SU-DHL-6 (cell line): ENCODE results near the gene ZBTB16.

ENCODE experiments used
- H2AFZ ChIP-seq: fragments of 200-600 bp; sonication (generic); 2 replicates; pipeline ENCODE4 v1.6.1; 2014; ENCODE audit warnings: low read depth, mild to moderate bottlenecking, moderate library complexity, mixed read lengths, antibody characterized with exemption, low read length; ENCODE audit not compliant: severe bottlenecking
- H3F3A ChIP-seq: fragments of 200-600 bp; shearing (Covaris generic); 2 replicates; pipeline ENCODE4 v1.6.0; 2016; ENCODE audit warnings: antibody characterized with exemption, mild to moderate bottlenecking; ENCODE audit not compliant: insufficient read depth
- H3K27ac ChIP-seq: fragments of 200-600 bp; sonication (generic); 2 replicates; pipeline ENCODE4 v1.5.1; 2016; ENCODE audit warnings: low read depth, mild to moderate bottlenecking, low read length, moderate library complexity, mixed read lengths
- H3K27me3 ChIP-seq: fragments of 200-600 bp; sonication (generic), shearing (Covaris generic); 2 replicates; pipeline ENCODE4 v1.6.0; 2014; ENCODE audit warnings: mild to moderate bottlenecking, low read length
- H3K36me3 ChIP-seq: fragments of 200-600 bp; sonication (generic); 2 replicates; pipeline ENCODE4 v1.6.1; 2014; ENCODE audit warnings: mild to moderate bottlenecking, low read length, mixed read lengths
- H3K4me2 ChIP-seq: fragments of 300-600, 200-600 bp; shearing (Covaris generic), sonication (generic); 2 replicates; pipeline ENCODE4 v1.6.0; 2014; ENCODE audit warnings: low read length, low read depth, mild to moderate bottlenecking; ENCODE audit not compliant: poor library complexity, severe bottlenecking
- H3K4me3 ChIP-seq: fragments of 200-600 bp; sonication (generic); 2 replicates; pipeline ENCODE4 v1.5.1; 2014; ENCODE audit warnings: antibody characterized with exemption, low read length, mild to moderate bottlenecking, mixed read lengths; ENCODE audit not compliant: insufficient read depth, poor library complexity, severe bottlenecking
- H3K79me2 ChIP-seq: fragments of 200-600 bp; sonication (generic); 2 replicates; pipeline ENCODE4 v1.6.1; 2014; ENCODE audit warnings: mild to moderate bottlenecking, low read length, moderate library complexity; ENCODE audit not compliant: insufficient read depth
- H3K9ac ChIP-seq: fragments of 200-600 bp; sonication (generic); 2 replicates; pipeline ENCODE4 v1.7.0; 2014; ENCODE audit warnings: mild to moderate bottlenecking, low read length
- H3K9me2 ChIP-seq: fragments of 200-600 bp; sonication (generic); replicated peaks from 2 replicates; pipeline ENCODE4 v1.6.1; 2014; ENCODE audit warnings: low read length; ENCODE audit not compliant: insufficient read depth
- H3K9me3 ChIP-seq: fragments of 200-600 bp; sonication (generic); 2 replicates; pipeline ENCODE4 v1.6.1; 2014; ENCODE audit warnings: low read length, mixed read lengths; ENCODE audit not compliant: insufficient read depth
- H4K20me1 ChIP-seq: fragments of 200-600 bp; sonication (generic); 2 replicates; pipeline ENCODE4 v1.6.1; 2014; ENCODE audit warnings: low read depth, mild to moderate bottlenecking, antibody characterized with exemption, low read length, moderate library complexity, mixed read lengths
- EZH2phosphoT487 ChIP-seq: fragments of 200-600 bp; sonication (generic), shearing (Covaris generic); conservative IDR thresholded peaks from 2 replicates; pipeline ENCODE4 v1.6.1; 2018; ENCODE audit warnings: mild to moderate bottlenecking, antibody characterized with exemption, low read length, moderate library complexity, mixed read lengths
- TF ChIP-seq, protein P1 (sequence below): fragments of 200-600 bp; sonication (generic); IDR thresholded peaks from one replicate; pipeline ENCODE4 v1.5.1; 2017; ENCODE audit warnings: antibody characterized with exemption, mild to moderate bottlenecking, low read length, moderate library complexity; ENCODE audit not compliant: insufficient read depth, poor library complexity, severe bottlenecking

ZBTB16 gene

DNA sequence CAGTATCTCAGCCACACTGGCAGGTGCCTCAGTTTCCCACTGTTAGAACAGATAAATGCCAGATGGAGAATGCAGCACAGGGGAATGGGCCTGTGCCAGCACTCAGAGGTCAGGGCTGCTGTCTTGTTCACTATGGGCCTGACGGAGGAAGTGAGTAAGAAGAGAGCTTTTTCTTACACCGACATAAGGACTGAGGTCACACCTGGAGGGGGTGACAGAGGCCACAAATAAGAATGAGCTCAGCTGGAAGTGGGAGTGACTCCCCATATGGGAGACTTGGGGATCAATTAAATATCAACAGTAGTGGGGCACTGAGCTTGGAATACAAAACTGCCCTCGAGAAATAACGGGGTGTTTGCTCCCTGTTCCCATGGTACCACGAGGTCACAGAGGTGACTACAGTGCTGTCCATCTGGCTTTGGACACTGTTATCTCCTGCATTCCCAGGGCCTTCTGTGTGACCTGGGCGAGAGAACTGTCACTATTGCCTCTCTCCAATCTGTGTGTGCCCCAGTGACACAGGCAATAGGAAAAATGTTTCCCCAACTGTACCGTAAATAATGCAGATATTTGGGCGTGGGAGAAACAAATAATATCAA, 142.6 kb downstream of the ZBTB16 start:
- H4K20me1 ChIP-seq = no peaks in the 10 kb centered on the region
- no peaks in the 10 kb centered on the region for H3K36me3 ChIP-seq
- no peak overlapping the region for H3K27ac ChIP-seq
- no peaks in the 10 kb centered on the region for H3K79me2 ChIP-seq
- H3K27me3 ChIP-seq = no peaks in the 10 kb centered on the region
- no peak overlapping the region for H3K4me2 ChIP-seq
- no peak overlapping the region for H3K4me3 ChIP-seq
- no peak overlapping the region for H2AFZ ChIP-seq
- H3K9ac ChIP-seq = no peak overlapping the region
- TF ChIP-seq, protein P1, sequence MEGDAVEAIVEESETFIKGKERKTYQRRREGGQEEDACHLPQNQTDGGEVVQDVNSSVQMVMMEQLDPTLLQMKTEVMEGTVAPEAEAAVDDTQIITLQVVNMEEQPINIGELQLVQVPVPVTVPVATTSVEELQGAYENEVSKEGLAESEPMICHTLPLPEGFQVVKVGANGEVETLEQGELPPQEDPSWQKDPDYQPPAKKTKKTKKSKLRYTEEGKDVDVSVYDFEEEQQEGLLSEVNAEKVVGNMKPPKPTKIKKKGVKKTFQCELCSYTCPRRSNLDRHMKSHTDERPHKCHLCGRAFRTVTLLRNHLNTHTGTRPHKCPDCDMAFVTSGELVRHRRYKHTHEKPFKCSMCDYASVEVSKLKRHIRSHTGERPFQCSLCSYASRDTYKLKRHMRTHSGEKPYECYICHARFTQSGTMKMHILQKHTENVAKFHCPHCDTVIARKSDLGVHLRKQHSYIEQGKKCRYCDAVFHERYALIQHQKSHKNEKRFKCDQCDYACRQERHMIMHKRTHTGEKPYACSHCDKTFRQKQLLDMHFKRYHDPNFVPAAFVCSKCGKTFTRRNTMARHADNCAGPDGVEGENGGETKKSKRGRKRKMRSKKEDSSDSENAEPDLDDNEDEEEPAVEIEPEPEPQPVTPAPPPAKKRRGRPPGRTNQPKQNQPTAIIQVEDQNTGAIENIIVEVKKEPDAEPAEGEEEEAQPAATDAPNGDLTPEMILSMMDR = no peak
- no peak for TF ChIP-seq EZH2phosphoT487
- no peaks in the 10 kb centered on the region for H3F3A ChIP-seq
- H3K9me2 ChIP-seq = no peaks in the 10 kb centered on the region
- H3K9me3 ChIP-seq = no peaks in the 10 kb centered on the region

DNA sequence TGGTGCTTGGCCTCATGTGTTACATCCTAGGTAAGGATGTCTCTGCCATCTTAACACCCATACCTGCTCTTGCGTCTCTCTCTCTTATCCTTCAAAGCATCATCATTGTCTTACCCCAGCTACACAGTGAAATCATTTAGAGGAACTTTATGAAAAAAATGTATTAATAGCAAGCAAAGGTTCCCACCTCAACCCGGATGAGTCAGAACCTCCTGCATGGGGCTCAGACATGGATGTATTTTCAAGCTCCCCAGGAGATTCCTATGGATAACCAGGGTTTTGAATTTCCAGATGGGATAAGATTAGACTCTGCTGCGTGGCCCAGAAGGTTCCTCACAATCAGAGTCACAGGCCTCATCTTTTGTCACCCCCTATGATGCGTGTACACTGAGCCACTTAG, 147.6 kb downstream of the ZBTB16 start:
- no peaks in the 10 kb centered on the region for H3K79me2 ChIP-seq

DNA sequence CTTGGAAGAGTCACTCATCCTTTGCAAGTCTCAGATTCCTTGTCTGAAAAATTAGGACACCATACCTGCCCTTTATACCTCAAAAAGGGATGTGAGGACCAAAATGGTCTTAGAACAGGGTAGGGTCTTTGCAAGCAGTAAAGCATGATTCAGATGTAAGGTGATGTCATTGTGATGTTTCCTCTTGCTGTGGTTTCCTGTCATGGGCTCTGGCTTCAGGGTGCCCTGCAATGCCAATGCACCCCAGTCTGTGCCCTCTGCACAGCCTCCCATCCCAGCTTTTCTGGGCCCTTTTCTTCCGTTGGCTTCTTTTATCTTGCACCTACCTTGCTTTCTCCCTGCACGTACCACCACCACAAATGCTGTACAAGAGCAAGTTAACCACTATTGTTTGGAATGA, 148.9 kb downstream of the ZBTB16 start:
- Histone ChIP-seq H3K27me3 (no peaks in the 10 kb centered on the region), H3K27ac (no peak overlapping the region), H3K9me3 (no peaks in the 10 kb centered on the region), H3K9me2 (no peaks in the 10 kb centered on the region), H3K79me2 (no peaks in the 10 kb centered on the region), H2AFZ (no peak overlapping the region), H3K36me3 (no peaks in the 10 kb centered on the region), H3K4me3 (no peak overlapping the region), H3K4me2 (no peak overlapping the region), H3K9ac (no peak overlapping the region), H3F3A (no peaks in the 10 kb centered on the region), H4K20me1 (no peaks in the 10 kb centered on the region)
- TF ChIP-seq, protein P1 = no peak
- TF ChIP-seq EZH2phosphoT487 = no peak

More for the DNA sequence above, 147.6 kb downstream of the ZBTB16 start:
- H3F3A ChIP-seq = no peaks in the 10 kb centered on the region
- H3K9me2 ChIP-seq = no peaks in the 10 kb centered on the region
- H2AFZ ChIP-seq = no peak overlapping the region
- no peaks in the 10 kb centered on the region for H3K36me3 ChIP-seq
- H3K27me3 ChIP-seq = no peaks in the 10 kb centered on the region
- H3K4me2 ChIP-seq = no peak overlapping the region
- no peak overlapping the region for H3K9ac ChIP-seq
- no peak overlapping the region for H3K27ac ChIP-seq
- H4K20me1 ChIP-seq = no peaks in the 10 kb centered on the region
- no peak overlapping the region for H3K4me3 ChIP-seq
- H3K9me3 ChIP-seq = no peaks in the 10 kb centered on the region
- no peak for TF ChIP-seq EZH2phosphoT487
- TF ChIP-seq, protein P1 = no peak
